HG02798 (cell line): Measurements from ENCODE around the gene PTPRH.
"Not testable (repeated sequence)": the region's sequence is repeated elsewhere in the genome, so short reads cannot be mapped to it uniquely, and the experiment has no call there.

Experiments used
- ATAC-seq: cut with Tn5 transposase; IDR thresholded peaks from one replicate; pipeline ENCODE4 v1.9.1; 2021; ENCODE audit warnings: mild to moderate bottlenecking; ENCODE audit not compliant: unreplicated experiment, poor library complexity

Gene PTPRH

GRCh38 chr19:55227241-55228014 is 18.1 kb upstream of the PTPRH start:
- no peak for ATAC-seq

DNA sequence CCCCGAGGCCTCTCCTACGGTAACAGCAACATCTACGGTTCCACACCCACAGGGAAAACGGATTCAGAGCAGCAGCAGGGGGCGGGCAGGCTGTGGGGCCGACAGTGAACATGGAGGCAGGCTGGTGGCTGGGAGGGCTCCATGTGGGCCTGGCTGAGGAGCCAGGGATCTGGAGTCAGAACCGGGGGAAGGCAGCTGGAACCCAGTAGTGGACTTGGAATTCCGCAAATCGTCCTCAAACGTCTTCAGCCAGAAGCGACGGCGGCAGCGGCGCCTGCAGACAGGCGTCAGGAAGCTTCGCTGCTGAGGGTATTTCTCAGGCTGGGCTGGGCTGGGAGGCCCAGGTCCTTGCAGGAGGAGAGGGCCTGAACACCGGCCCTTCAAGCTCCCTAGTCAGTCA is 17.5 kb upstream of the PTPRH start:
- no peak for ATAC-seq

DNA sequence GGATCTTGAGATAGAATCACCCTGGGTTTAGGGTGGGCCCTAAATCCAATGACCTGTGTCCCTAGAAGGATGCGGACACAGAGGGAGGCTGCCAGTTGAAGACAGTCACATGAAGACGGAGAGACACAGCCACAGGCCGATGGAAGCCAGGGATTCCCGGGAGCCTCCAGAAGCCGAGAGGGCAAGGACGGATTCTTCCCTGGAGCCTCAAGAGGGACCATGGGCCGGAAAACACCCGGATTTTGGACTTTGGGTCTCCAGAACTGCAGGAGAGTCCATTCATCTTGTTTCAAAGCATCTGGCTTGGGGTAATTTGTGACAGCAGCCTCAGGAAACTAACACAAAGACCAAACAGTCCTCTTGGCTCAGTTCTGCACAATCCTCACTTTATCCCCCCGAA is 17.0 kb upstream of the PTPRH start:
- no peak for ATAC-seq

GRCh38 chr19:55225415-55225958 is 16.2 kb upstream of the PTPRH start:
- ATAC-seq: no peak

GRCh38 chr19:55224679-55225414 is 15.5 kb upstream of the PTPRH start:
- ATAC-seq: not testable (repeated sequence)

- ATAC-seq: no peak
Measured at GRCh38 chr19:55224038-55224665, 14.9 kb upstream of the PTPRH start.

DNA sequence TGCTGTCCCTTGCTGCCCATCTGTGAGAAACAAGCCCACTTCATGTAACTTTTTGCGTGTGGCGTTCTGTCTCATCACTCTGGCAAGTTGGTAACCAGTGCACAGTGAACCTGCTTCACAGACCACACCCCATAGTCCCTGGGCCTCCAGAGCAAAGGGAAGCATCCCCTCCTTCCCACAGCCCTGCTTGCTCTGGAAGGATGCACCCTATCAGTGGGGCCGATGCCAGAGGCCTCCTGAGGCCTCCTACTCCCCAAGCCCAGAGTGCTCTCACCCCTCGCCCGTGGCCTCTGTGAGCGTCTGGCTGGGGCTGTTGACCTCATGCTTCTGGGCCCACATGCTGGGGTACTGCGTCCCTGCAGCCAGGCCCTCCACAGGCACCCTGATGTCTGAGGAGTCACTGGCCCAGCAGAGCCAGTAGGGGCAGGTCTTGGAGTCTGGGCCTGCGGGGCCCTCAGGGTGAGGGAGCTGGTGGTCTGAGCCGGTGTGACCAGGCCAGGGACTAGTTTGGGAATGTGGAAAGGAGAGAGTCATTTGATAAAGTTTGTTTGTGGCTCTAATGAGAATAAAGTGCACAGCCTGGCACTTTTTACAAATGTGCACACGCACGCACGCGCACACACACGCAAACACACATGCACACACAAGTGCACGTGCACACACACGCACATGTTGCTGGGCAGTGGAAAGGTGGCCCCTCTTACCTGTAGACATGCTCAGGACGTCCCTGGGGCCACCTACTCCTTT is 14.2 kb upstream of the PTPRH start:
- ATAC-seq: no peak

GRCh38 chr19:55220525-55220924 is 11.2 kb upstream of the PTPRH start:
- ATAC-seq: no peak

DNA sequence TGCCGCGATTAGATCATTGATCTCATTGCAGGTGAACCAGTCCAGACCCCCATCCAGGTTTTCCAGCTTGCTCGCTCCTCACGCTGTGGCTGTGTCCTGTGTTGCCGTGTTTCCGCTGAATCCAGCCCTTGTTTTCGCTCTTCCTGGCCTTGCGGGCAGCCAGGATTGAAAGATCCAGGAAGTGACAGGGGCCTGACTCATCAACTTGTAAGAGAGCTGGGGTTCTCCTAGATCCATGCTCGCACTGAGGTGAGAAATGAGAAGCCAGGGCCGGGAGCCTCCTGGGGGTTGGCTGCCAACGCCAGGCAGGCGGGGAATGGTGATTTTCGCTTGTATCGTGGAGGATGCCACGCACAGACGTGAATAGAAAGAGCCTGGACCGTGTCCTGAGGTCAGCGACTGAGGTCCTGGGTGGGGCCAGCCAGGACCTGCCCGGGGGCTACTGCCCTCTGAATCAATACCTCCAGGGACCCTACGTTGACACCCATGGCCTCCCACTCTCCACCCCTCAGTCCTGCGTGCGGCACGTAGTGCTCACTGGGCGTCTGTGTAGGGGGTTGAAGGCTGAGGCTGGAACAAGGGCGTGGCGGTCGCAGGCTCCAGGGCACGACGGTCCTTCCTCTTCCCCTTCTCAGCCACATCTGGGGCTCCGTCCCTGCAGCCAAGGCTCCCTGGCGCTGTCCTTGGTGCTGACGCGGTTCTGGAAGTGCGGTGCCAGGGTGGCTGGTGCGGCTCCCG is 7.3 kb upstream of the PTPRH start:
- ATAC-seq: no peak

GRCh38 chr19:55213547-55213946 is 4.2 kb upstream of the PTPRH start:
- ATAC-seq: no peak

DNA sequence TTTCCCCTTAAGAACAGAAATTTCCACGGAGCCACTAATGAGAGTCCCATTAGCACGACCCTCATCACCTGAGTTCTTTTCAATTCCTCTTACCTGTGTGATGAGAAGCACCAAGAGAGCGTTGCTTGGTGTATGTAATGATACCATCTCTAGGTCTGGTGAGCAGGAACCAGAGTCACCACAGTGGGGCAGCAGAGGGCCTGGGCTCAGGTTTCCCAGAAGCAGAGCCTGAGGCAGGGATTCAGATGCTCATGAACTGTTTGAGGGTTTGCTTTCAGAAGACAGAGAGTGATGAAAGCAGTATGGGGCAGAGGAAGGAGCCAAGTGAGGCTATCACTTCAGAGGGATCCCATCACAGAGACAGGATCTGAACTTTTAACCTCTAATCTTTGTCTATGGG is 3.1 kb upstream of the PTPRH start:
- no peak for ATAC-seq

GRCh38 chr19:55209693-55210472 is 582 bp upstream of the PTPRH start:
- no peak for ATAC-seq

DNA sequence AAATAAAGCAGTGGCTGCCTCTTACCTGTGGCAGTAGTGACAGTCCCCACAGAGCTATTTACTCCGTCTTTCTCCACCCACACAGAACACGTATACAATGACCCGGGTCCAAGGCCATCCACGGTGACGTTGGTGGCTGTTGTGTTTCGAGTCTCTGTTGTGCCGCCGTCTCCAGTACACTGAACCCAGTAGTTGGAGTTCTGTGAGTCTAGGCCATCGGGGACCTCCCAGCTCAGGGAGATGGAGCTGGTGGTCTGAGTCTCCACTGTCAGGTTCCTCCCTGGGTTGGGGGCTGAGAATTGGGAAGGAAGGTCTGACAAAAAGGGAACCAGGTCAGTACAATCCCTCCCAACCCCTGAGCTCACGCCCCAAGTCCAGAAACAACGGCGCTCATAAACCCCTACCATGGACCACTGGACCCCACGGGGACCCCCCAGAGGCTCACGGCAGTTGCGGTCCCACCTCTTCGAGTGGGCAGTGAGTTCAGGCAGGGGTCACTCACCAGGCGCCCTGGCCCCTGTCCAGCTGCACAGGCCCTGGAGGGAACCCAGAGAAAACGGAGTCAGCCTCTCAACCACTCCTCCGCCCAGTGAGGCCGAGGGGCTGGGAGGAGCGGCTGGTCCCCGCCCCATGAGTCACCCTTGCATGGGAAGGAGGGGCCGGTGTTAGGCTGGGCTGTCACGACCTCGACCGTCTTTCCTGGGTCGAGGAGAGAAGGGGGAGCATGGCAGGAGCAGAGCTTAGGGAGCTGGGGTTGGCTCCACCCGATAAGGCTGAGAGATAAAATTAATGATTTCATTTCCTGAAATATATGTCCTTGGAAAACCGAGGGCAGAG is 2.4 kb downstream of the PTPRH start:
- no peak for ATAC-seq

DNA sequence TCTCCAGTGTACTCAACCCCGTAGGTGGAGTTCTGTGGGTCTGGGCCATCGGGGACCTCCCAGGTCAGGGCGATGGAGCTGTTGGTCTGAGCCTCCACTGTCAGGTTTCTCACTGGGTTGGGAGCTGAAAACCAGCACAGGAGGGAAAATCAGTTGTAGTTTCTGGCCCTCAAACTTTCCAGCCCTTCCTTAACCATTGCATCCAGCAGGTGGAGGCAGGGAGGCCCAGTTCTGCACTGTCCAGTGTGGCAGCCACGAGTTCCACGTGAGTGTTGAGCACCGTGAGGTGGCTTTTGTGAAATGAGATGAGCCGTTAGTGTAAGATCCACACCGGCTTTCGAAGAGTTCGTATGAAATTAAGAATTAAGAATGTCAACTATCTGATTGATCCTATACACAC is 7.1 kb downstream of the PTPRH start:
- not testable (repeated sequence) for ATAC-seq

- ATAC-seq: no peak
Measured at GRCh38 chr19:55199620-55200204, 9.6 kb downstream of the PTPRH start.

GRCh38 chr19:55198651-55199050 is 10.7 kb downstream of the PTPRH start:
- ATAC-seq: no peak

GRCh38 chr19:55197528-55197927 is 11.8 kb downstream of the PTPRH start:
- ATAC-seq: no peak

- ATAC-seq: no peak
Measured at GRCh38 chr19:55196803-55197202, 12.5 kb downstream of the PTPRH start.
